Epidermal melanocyte (primary cell): Measurements from ENCODE around the gene LIMA1.
"Not testable (repeated sequence)": the region's sequence is repeated elsewhere in the genome, so short reads cannot be mapped to it uniquely, and the experiment has no call there.

Source experiments
- DNase-seq: peaks from one replicate; pipeline ENCODE4 v3.0.0; 2011; ENCODE audit warnings: low spot score; ENCODE audit not compliant: insufficient read length

LIMA1 gene

GRCh38 chr12:50219001-50219400 is 64.3 kb downstream of the LIMA1 start:
- not testable (repeated sequence) for DNase-seq

DNA sequence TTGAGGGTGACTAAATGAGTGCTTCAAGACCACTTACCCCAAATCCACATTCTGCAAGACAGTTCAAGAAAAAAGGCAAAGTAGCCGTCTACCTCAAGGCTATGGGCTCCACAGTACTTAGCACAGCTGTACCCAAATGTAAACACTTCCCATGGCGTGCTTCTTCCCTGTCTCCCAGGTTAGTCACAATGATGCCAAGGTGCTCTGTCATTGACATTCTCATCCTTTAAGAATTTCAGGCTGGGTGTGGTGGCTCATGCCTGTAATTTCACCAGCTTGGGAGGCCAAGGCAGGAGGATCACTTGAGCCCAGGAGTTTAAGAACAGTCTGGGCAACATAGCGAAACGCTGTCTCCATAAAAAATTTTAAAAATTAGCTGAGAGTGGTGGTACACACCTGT is 64.9 kb downstream of the LIMA1 start:
- no peak for DNase-seq

GRCh38 chr12:50217202-50217601 is 66.1 kb downstream of the LIMA1 start:
- no peak for DNase-seq

DNA sequence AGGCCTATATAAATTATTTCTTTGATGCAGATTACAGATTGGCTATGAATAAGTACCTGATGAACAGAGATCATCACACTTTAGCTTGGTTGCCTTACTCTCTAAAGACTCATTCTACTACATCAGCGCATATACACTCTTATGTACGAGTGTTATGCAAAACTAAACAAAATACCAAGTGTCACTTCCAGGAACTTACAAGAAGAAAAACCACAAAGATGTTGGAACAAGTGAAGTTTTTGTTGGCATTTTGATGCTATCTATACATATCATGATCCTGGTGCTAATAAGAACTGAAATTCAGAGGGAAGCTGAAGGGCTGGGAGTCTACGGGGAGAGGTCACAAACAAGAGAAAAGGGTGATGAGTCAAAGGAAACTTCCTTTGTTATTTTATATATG is 68.3 kb downstream of the LIMA1 start:
- no peak for DNase-seq

GRCh38 chr12:50214018-50214417 is 69.3 kb downstream of the LIMA1 start:
- DNase-seq = no peak

- no peak for DNase-seq
Observed at GRCh38 chr12:50213439-50213838, 69.9 kb downstream of the LIMA1 start.

DNA sequence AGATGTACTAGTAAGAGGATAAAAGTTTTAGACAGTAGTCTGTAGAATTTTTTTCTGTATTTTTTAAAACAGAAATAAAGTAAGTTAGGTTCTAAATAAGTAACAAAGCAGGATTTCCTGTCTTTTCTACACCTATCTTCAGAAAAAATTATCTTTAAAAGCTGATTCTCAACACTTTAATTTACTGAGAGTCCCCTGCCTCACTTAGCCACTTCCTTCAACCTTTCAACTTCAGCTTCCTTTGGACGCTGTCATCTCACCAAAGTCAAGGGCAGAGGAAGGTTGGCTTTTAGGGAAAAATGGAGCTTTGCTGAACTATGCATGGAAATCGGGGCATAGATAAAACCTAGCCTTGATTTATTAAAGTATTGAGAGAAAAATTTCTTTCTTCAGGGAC is 71.3 kb downstream of the LIMA1 start:
- no peak for DNase-seq

GRCh38 chr12:50211392-50212070 is 71.8 kb downstream of the LIMA1 start:
- peak; percentile 23 for DNase-seq

DNA sequence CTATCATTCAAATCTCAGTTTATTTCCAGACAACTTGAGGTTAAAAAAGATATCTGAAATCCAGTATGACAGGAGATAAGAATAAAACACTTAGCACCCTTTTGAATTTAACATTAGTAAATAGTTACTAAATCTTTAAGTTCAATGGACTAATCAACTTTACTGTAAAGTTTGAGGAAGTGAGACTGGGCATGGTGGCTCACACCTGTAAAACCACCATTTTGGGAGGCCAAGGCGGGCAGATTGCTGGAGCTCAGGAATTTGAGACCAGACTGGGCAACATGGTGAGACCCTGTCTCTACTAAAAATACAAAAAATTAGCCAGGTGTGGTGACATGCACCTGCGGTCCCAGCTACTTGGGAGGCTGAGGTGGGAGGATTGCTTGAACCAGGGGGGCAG is 75.9 kb downstream of the LIMA1 start:
- DNase-seq = no peak

- no peak for DNase-seq
Observed at GRCh38 chr12:50205648-50206047, 77.7 kb downstream of the LIMA1 start.

GRCh38 chr12:50203691-50204090 is 79.6 kb downstream of the LIMA1 start:
- DNase-seq = no peak

DNA sequence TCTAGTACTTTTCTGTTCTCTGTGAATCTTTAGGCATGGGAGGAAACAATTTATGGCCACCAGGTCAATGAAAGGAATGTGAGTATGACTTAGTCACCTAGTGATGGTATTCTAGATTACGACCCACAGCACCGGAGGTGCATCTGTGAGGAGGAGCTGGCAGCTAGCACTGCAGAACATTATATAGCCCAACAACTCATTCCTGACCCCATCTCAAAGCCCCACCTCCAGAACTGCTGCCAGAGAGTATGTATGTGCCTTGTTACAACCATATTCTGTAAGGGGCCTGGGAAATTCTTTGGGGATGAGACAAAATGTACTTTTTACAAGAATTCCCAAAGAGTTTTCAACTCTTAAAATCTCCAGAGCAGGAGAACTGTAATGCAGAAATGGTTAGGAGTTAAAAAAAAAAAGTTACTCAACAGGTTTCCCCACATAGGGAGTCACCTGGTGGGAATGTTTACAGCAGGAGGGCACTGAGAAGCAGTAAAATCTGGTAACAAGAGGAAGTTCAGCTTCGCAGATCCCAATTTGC is 81.3 kb downstream of the LIMA1 start:
- no peak for DNase-seq

DNA sequence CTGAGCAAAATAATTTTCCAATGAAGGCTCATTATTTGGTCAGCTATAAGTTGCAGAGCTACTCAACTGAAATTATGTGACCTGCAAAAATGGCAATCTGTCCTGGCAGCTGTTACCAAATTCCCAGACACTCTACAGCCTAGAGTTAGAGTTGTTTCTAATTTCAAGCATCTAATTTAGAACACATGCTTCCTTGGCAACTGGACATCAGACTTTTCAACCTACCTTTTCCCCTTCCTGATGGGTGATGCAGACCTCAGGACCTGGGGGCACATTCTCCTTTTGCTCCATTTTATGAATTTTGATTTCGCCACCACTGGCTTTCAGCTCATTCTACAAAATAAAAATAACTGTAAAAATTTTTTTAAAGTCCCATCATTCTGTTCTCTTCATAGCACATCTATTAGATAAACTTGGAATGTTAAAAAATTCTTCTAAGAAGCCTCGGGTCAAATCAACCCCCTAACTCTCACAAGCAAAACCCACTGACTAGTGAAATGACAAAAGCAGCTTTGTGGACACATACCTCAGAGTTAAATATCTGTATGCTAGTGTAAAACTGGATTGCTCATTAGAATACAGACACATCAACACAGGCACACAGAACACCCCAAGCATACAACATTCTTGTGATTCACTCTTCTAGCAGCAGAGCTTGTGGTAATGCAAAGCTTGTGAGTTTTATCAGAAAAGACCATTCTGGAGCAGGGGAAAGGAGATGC is 82.6 kb downstream of the LIMA1 start:
- peak; percentile 25 for DNase-seq

DNA sequence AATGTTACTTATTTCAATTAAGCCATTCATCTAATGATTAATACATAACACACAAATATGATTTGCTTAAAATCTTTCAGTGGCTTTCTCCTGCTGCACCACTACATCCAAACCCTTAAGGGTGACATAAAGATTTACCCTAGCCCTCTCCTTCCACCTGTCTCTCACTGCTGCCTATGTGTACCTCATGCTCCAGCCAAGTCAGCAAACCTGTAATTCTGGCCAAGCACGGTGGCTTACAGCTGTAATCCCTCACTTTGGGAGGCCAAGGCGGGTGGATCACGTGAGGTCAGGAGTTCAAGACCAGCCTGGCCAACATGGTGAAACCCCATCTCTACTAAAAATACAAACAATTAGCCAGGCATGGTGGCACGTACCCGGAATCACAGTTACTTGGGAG is 84.5 kb downstream of the LIMA1 start:
- DNase-seq = no peak

DNA sequence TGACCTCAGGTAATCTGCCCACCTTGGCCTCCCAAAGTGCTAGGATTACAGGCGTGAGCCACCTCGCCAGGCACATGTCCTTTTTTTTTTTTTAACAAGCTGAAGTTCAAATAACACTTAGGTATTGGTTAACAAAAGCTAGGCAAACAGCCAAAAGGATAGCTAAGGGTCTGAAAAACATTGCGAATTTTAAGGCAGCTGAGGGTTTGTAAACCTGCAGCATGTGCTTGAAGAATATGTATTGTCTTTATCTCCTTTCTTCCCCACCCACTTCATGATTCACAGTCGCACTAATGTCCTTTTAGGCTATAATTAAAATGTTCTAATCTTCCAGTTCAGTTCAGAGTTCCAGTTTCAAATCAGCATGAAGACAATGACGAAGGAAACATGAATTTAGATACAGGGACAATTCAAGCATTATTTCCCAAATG is 86.0 kb downstream of the LIMA1 start:
- DNase-seq = no peak

GRCh38 chr12:50196537-50196936 is 86.8 kb downstream of the LIMA1 start:
- no peak for DNase-seq

DNA sequence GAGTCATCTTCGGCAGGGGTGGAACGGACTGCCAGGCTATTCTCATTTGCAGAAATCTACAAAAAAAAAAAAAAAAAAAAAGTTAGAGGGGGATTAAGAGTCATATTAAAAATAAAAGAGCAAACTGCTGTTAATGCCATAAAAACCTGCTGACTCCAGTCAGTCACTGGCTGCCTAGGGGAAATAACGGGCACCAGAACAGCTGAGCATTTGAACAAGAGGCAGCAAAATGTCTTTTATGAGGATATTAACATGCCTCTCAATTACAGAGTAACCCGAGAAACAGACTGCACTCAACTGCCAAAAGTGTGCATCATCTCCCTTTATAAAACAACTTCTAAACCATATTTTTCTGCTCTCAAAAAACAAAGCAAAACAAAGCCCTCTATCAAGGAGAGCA is 87.5 kb downstream of the LIMA1 start:
- DNase-seq = no peak

- DNase-seq = no peak
Observed at GRCh38 chr12:50192908-50193307, 90.4 kb downstream of the LIMA1 start.

- DNase-seq = no peak
Observed at GRCh38 chr12:50192236-50192635, 91.1 kb downstream of the LIMA1 start.

- no peak for DNase-seq
Observed at GRCh38 chr12:50190859-50191258, 92.5 kb downstream of the LIMA1 start.

DNA sequence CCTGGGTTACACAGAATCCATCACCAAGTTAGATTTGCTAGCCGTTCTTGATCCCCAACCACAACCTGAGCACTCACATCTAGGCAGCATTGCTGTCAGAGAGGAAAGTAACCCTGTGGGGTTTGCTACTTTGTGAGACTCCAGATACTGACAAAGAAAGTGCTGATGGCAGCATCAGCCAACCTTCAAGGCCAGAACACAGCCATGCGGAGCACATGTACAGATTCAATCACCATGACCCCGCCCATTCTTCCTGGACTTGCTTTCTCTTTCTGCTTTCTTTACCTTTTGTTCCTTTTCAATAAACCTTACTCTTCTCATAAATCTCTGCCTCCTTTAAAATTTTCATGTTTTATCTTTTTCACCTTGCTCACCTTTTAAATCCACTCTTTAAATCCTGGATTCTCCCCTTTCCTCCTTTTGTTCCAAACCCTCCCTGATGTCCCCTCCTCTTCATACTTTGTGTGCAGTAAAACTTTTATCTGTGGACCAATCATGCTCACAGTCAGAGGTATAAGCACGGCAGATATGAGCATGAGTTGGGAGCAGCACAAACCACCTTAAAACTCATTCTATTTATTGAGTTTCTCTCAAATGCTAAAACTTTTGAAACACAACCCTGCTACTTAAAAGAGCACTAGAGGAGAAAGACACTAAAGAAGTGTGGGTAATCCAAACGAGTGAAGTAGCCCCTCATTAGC is 94.3 kb downstream of the LIMA1 start:
- no peak for DNase-seq

- no peak for DNase-seq
Observed at GRCh38 chr12:50188241-50188781, 95.0 kb downstream of the LIMA1 start.
